Ovary (tissue), 10 donors: Measurements from ENCODE around the gene GHR. TPM values are rescaled to one million over a fixed set of nuclear protein-coding genes. Genes with fewer than 3 reads are reported as not detected.

Experiments used
- DNase-seq, 5 donors: peaks; one replicate each; pipeline ENCODE4 v3.0.0-alpha.2; 2019 to 2020
- H3K27ac ChIP-seq, 2 donors: fragments of 200-600 bp; one replicate each; pipeline versions ENCODE4 v1.5.1 to v1.8.0; 2019 to 2022
- H3K27me3 ChIP-seq: fragments of 200-600 bp; one replicate; pipeline ENCODE4 v1.8.0; 2022
- H3K36me3 ChIP-seq: fragments of 200-600 bp; sonication (generic); one replicate; pipeline ENCODE4 v1.5.1; 2019
- H3K4me1 ChIP-seq: one replicate; pipeline ENCODE4 v1.8.1; 2013; ENCODE audit warnings: mild to moderate bottlenecking, moderate library complexity; ENCODE audit not compliant: insufficient read depth
- H3K4me3 ChIP-seq: fragments of 200-600 bp; sonication (generic); one replicate; pipeline ENCODE4 v1.5.1; 2017
- H3K9me3 ChIP-seq, 2 donors: fragments of 200-600 bp in 1 of 2; sonication (generic) in 1 of 2; one replicate each; pipeline versions ENCODE4 v1.5.1 to v1.8.1; 2013 to 2019; ENCODE audit warnings: mild to moderate bottlenecking in 1 of 2, moderate library complexity in 1 of 2
- EP300 ChIP-seq: sonication (generic); formaldehyde crosslinking; IDR thresholded peaks from one replicate; pipeline ENCODE4 v1.6.1; 2017; ENCODE audit warnings: antibody characterized with exemption
- POLR2A ChIP-seq: fragments of 450-650 bp; IDR thresholded peaks from one replicate; pipeline ENCODE4 v1.6.1; 2017; ENCODE audit warnings: antibody characterized with exemption, mild to moderate bottlenecking, moderate library complexity
- WGBS, 3 donors: extraction: QIAGEN DNeasy Blood & Tissue Kit in 1 of 3; methylation state at CpG; one replicate each; pipeline versions ENCODE4 v1.1.5 to v1.1.7; 2013 to 2017; 5-methylcytosine and 5-hydroxymethylcytosine counted together
- intact Hi-C, 4 donors: fragments of 100-400 bp; cut with DNase I; formaldehyde crosslinking; loops; one replicate each; pipeline versions ENCODE4 v1.11.0 to v1.15.1; 2022 to 2023
- long read RNA-seq, 3 donors: library from polyadenylated mRNA in 2 of 3; unstranded in 2 of 3; transcript quantifications; one replicate each; pipeline ENCODE4 v2.0.0 and lab custom pipeline, GENCODE V29; 2021 to 2026
- polyA plus RNA-seq, 2 donors: library from polyadenylated mRNA; stranded (reverse); fragments of 200-250 nt in 1 of 2; fragments of 350-450 nt in 1 of 2; fragmentation: Illumina TruSeq in 1 of 2; extraction: RNeasy Lipid Tissue Mini Kit (QIAGEN cat#74804) in 1 of 2; gene quantifications; one replicate each; pipeline ENCODE4 v1.2.3, GENCODE V29; 2013 to 2014
- total RNA-seq, 7 donors: library from RNA; depleted of rRNA in 2 of 7; stranded (reverse); fragments of >200 nt in 2 of 7; fragmentation: NEBNext Ultra II Directional in 3 of 7; extraction: Animal tissue kit (Norgen Biotek cat#: 25700) in 3 of 7; gene quantifications; one replicate each; pipeline versions ENCODE4 v1.1.0 to v1.2.4, GENCODE V29; 2016 to 2023
- TF ChIP-seq, protein P1 (sequence below), 3 donors: fragments of 450-650 bp in 2 of 3; fragments of 200-600 bp in 1 of 3; IDR thresholded peaks; one replicate each; pipeline versions ENCODE4 v1.5.1 to v1.8.0; 2016 to 2022; ENCODE audit warnings: antibody characterized with exemption in 3 of 3, mild to moderate bottlenecking in 1 of 3
- donor health status: DM: no; HTN: no; CAD: no; lungs with moderate emphysema.
- donor health status: DM: no; HTN: no; CAD: no.
- donor health status: Bipolar disorder and iron deficiency.
- donor health status: DM: yes; HTN: yes; CAD: no.
- donor health status: DM: no; HTN: no; CAD: no.
- donor health status: DM: yes; HTN: yes; CAD: no.

GHR gene
- 10 to 100 TPM in 2 of 7 donors, 1 to 10 TPM in 5; 4.3 to 10.8 (median 7.0) TPM for total RNA-seq
- polyA plus RNA-seq, result 10 to 100 TPM in 1 of 2 donors, 1 to 10 TPM in 1; 4.7 to 17.4 TPM
- long read RNA-seq, donor 1, partial matches to known transcripts, result 0 of 1 reads
- long read RNA-seq, donor 1, other reads (novel, unspliced or antisense), result 1 of 1 reads
- long read RNA-seq, donor 2, full-length matches to known transcripts, result 1 of 1 reads
- long read RNA-seq, donor 2, partial matches to known transcripts, result 0 of 1 reads
- long read RNA-seq, donor 2, other reads (novel, unspliced or antisense), result 0 of 1 reads
- long read RNA-seq, donor 3, full-length matches to known transcripts, result 3 of 7 reads
- long read RNA-seq, donor 3, partial matches to known transcripts, result 1 of 7 reads
- long read RNA-seq, donor 3, other reads (novel, unspliced or antisense), result 3 of 7 reads

DNA sequence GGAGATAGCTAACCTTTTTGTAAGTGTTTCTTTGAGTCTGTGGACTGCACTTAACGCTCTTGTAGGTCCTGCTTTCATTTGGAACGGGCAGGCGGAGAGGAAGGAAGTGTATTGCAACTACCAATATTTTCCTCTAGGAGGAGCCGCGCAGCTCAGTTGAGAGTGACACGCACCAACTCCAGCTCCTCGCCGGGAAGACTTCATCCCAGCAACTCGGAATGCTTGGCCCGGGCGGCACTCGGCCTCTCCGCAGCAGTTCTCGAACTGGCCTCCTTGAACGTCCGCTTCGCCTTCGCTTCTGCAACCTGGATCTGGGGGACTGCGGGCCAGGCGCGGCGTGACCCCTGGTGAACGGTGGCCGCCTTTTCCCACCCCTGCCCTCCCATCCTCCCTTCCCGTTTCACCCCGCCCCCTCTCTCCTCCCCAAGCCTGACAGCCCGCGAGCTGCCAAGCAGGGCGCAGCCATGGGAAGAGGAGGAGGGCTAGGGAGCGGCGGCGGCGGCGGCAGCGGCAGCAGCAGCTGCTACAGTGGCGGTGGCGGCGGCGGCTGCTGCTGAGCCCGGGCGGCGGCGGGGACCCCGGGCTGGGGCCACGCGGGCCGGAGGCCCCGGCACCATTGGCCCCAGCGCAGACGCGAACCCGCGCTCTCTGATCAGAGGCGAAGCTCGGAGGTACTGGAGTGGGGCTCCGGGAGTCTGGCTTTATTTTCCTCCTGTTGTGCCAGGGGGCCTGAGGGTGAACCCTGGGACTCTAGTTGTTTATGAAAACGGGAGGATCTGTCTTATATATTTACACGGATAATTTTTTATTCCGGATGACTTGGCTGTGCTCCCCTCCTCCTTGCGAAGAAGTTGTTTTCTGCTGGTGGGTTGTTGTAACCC lies at the start of gene GHR:
Gene GHR, plus strand, starts transcription at position 155 of the 881 bp plus-strand sequence. CDS start 142,436 bp downstream, outside the sequence.
- intact Hi-C loops, result loop anchor here in 2 of 4 donors (5.0 to 10.0 kb wide), 4 partner anchors 159 to 461 kb away; no protein-coding TSS in a partner anchor

DNA sequence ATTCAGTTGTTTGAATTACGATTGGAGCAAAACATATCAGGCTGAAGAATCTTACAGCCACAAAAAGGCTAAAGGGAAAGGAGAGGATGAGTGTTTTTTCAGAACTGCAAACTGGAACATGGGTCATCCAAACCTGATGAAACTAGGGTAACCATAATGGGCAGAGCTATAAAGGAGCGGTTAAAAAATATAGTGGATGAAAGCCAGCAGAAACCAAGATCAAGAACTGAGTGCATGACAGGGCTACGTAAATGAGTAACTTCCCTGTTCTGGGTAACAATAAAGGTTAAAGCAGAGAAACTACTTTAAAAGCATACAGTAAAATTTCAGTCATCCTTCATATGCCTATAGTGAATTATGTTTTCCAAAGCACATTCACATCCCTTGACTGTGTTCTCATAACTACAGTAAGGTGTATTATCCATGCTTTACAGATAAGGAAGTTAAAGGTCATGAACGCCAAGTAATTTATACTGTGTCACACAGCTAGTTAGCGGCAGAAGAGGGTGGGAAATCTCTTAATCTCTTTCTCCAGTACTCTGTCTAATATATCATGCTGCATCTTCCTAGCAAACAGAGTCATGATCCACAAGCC lies 48.5 kb upstream of the GHR start:
- Histone ChIP-seq H3K27me3 (no peaks in the 10 kb centered on the region), H3K9me3 (no peaks in the 10 kb centered on the region), H3K27ac (no peak overlapping the region), H3K4me3 (no peak overlapping the region), H3K4me1 (no peaks in the 10 kb centered on the region), H3K36me3 (no peaks in the 10 kb centered on the region)
- intact Hi-C loops, result no loop called here
- DNase-seq, result no peak
- TF ChIP-seq EP300 (no peak), POLR2A (no peak)
- TF ChIP-seq, protein P1, sequence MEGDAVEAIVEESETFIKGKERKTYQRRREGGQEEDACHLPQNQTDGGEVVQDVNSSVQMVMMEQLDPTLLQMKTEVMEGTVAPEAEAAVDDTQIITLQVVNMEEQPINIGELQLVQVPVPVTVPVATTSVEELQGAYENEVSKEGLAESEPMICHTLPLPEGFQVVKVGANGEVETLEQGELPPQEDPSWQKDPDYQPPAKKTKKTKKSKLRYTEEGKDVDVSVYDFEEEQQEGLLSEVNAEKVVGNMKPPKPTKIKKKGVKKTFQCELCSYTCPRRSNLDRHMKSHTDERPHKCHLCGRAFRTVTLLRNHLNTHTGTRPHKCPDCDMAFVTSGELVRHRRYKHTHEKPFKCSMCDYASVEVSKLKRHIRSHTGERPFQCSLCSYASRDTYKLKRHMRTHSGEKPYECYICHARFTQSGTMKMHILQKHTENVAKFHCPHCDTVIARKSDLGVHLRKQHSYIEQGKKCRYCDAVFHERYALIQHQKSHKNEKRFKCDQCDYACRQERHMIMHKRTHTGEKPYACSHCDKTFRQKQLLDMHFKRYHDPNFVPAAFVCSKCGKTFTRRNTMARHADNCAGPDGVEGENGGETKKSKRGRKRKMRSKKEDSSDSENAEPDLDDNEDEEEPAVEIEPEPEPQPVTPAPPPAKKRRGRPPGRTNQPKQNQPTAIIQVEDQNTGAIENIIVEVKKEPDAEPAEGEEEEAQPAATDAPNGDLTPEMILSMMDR (IDR thresholded peaks at IDR 0.05), result no peak
- 65 to 69% (median 66%) methylated on average over 5 of the region's 5 CpGs for WGBS, 3 donors

More for the DNA sequence above, at the start of gene GHR:
- WGBS, 3 donors, result 0 to 1% (median 1%) methylated on average over 57 to 60 of the region's 60 CpGs
- H3K36me3 ChIP-seq, result no peaks in the 10 kb centered on the region
- H3K27ac ChIP-seq, result peak within 1 kb of the TSS; percentile 33 to 81
- DNase-seq, result peak; percentile 78 to 85 (median 82)
- no peaks in the 10 kb centered on the region for H3K27me3 ChIP-seq
- H3K4me1 ChIP-seq, result peaks cover 2% of the 10 kb centered on the region
- no peak for TF ChIP-seq EP300
- TF ChIP-seq, protein P1 (IDR thresholded peaks at IDR 0.05), result peak; percentile 67 to 77 (median 75)
- no peak for TF ChIP-seq POLR2A
- peak within 1 kb of the TSS; percentile 47 for H3K4me3 ChIP-seq
- H3K9me3 ChIP-seq, result no peaks in the 10 kb centered on the region

DNA sequence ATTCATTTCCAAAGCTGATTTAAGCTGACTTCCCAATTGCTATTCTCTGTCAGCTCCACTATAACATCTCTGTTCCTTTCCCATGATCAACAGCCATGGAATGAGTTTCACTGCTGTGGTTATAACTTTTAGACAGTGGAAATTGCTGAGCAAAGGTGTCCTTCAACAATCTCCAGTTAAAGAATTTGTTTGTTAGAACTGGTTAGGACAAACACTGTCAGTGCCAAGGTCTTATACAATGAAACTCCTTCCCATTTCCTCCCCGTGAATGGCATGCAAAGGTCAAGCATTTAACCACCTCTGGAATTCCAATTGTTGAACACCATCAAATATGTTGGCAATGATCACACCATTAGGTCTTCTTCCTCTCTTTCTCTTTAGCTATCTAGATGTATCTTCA lies 45.7 kb upstream of the GHR start:
- WGBS, 3 donors, result 1 to 5% (median 3%) methylated on average over 1 of the region's 1 CpG
- Histone ChIP-seq H3K36me3 (no peaks in the 10 kb centered on the region), H3K4me3 (no peak overlapping the region), H3K9me3 (no peaks in the 10 kb centered on the region), H3K27ac (no peak overlapping the region), H3K4me1 (no peaks in the 10 kb centered on the region), H3K27me3 (no peaks in the 10 kb centered on the region)
- DNase-seq, result no peak
- TF ChIP-seq, protein P1 (IDR thresholded peaks at IDR 0.05), result no peak
- TF ChIP-seq POLR2A, result no peak
- TF ChIP-seq EP300, result no peak
- intact Hi-C loops, result no loop called here

DNA sequence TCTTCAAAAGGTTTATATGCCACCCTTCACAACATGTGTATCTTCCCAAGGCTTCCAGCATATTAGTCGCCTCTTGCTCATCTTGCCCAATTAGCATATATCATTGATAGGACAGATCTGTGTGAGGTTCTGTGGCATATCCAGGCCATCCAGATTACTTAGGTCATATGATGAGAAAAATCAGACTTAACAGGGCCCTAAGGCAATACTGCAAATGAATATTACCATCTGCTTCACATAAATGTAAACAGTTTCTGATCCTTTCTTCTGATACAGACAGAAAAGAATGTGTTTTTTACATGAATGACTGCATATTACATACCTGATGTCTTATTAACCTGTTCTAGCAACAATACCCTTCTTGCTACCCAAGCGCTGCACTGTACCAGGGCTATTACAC lies 41.3 kb upstream of the GHR start:
- no peaks in the 10 kb centered on the region for H3K4me1 ChIP-seq
- no peak for DNase-seq
- H3K27me3 ChIP-seq, result no peaks in the 10 kb centered on the region
- intact Hi-C loops, result no loop called here
- no peak overlapping the region for H3K27ac ChIP-seq
- 94 to 100% (median 94%) methylated on average over 2 of the region's 2 CpGs for WGBS, 3 donors
- H3K9me3 ChIP-seq, result no peaks in the 10 kb centered on the region
- TF ChIP-seq, protein P1 (IDR thresholded peaks at IDR 0.05), result no peak
- TF ChIP-seq POLR2A (no peak), EP300 (no peak)
- H3K36me3 ChIP-seq, result no peaks in the 10 kb centered on the region
- H3K4me3 ChIP-seq, result no peak overlapping the region
